T-cell (primary cell): Measurements from ENCODE around the gene NISCH. TPM values are rescaled to one million over a fixed set of nuclear protein-coding genes. Genes with fewer than 3 reads are reported as not detected.

ENCODE experiments used
- total RNA-seq, 35 experiments: library from RNA in 6 of 35; stranded (reverse) in 6 of 35; fragments of 120-200 nt in 1 of 35; gene quantifications; one replicate each; pipeline versions ENCODE4 v1.2.1 to v1.2.4 and lab custom pipeline; 2013 to 2026

NISCH gene
- total RNA-seq, 5 donors from 2014 or later (not counting 1 experiment from before 2014, with no cell fraction given) = 152 to 171 (median 157) TPM

Other genes starting within 250 kb of the NISCH start
- 1 to 10 TPM in 3 of 5 donors, under 1 TPM in 1, not detected in 1; 0.54 to 2.9 (median 2.1) TPM for gene TLR9, start 230.0 kb upstream of the NISCH start, total RNA-seq
- gene TWF2, start 216.4 kb upstream of the NISCH start, total RNA-seq = 10 to 100 TPM; 49.8 to 99.9 (median 88.3) TPM
- gene PPM1M, start 209.8 kb upstream of the NISCH start, total RNA-seq = 10 to 100 TPM; 63.4 to 78.1 (median 73.4) TPM
- 100 to 1,000 TPM; 119 to 159 (median 154) TPM for gene WDR82, start 177.0 kb upstream of the NISCH start, total RNA-seq
- gene GLYCTK, start 167.8 kb upstream of the NISCH start, total RNA-seq = 10 to 100 TPM; 36.7 to 42.5 (median 37.5) TPM
- 10 to 100 TPM; 41.5 to 72.0 (median 44.2) TPM for gene DNAH1, start 139.3 kb upstream of the NISCH start, total RNA-seq
- 100 to 1,000 TPM in 3 of 5 donors, 10 to 100 TPM in 2; 94.3 to 108 (median 103) TPM for gene BAP1, start 45.6 kb upstream of the NISCH start, total RNA-seq
- 10 to 100 TPM; 12.2 to 17.0 (median 15.7) TPM for gene PHF7, start 44.9 kb upstream of the NISCH start, total RNA-seq
- gene SEMA3G, start 10.5 kb upstream of the NISCH start, total RNA-seq = 1 to 10 TPM in 4 of 5 donors, under 1 TPM in 1; 0.75 to 1.9 (median 1.4) TPM
- 1 to 10 TPM; 2.8 to 8.8 (median 4.5) TPM for gene TNNC1, start 1.6 kb upstream of the NISCH start, total RNA-seq
- gene STAB1, start 39.7 kb downstream of the NISCH start, total RNA-seq = 1 to 10 TPM in 4 of 5 donors, under 1 TPM in 1; 0.38 to 2.2 (median 1.7) TPM
- 10 to 100 TPM in 2 of 5 donors, 1 to 10 TPM in 3; 1.9 to 10.9 (median 7.4) TPM for gene NT5DC2, start 78.3 kb downstream of the NISCH start, total RNA-seq
- gene UQCC5, start 81.0 kb downstream of the NISCH start, total RNA-seq = 10 to 100 TPM in 2 of 5 donors, 1 to 10 TPM in 3; 2.5 to 14.8 (median 9.8) TPM
- gene PBRM1, start 230.3 kb downstream of the NISCH start, total RNA-seq = 10 to 100 TPM; 57.4 to 73.3 (median 63.3) TPM
- 100 to 1,000 TPM in 2 of 5 donors, 10 to 100 TPM in 3; 77.1 to 110 (median 86.6) TPM for gene GNL3, start 230.4 kb downstream of the NISCH start, total RNA-seq